ENCODE results near the gene ADORA3. TPM values are rescaled to one million over a fixed set of nuclear protein-coding genes. Genes with fewer than 3 reads are reported as not detected.

Gene ADORA3
- total and polyA plus RNA-seq, 2 of the 8 experiments (the other 6 are each of a cell fraction or from before 2014, with no cell fraction given): 0.03 TPM; not detected in 1

GRCh38 chr1:111515291-111516004, 12.0 kb upstream of the ADORA3 start (continued):
- no peak for TF ChIP-seq JUN (IDR thresholded peaks at IDR 0.05; ENCODE audit: low read depth, low read length)
- TF ChIP-seq SP4 (IDR thresholded peaks at IDR 0.05; ENCODE audit: low read length): no peak
- TF ChIP-seq CBX8 (IDR thresholded peaks at IDR 0.05; ENCODE audit: borderline replicate concordance, low read depth, low read length): no peak
- TF ChIP-seq CBX5 (IDR thresholded peaks at IDR 0.05; ENCODE audit: low read depth, low read length): no peak
- no peak for TF ChIP-seq CHD1 (IDR thresholded peaks at IDR 0.05; ENCODE audit: low read depth, low read length)

Measured in H1 (cell line).